Activated CD8-positive, alpha-beta memory T cell treated with anti-CD3 and anti-CD28 coated beads for 48 hours (primary cell): ENCODE results near the gene SERPINA5.

Experiments
- DNase-seq, 3 experiments: peaks; one replicate each; pipeline ENCODE4 v3.0.0-alpha.2; 2020; ENCODE audit warnings: low read depth in 2 of 3, low spot score in 2 of 3

SERPINA5 gene

GRCh38 chr14:94641632-94641955, 60.4 kb downstream of the SERPINA5 start:
- DNase-seq, result no peak
